ENCODE data around the gene MTHFD1L.

DNA sequence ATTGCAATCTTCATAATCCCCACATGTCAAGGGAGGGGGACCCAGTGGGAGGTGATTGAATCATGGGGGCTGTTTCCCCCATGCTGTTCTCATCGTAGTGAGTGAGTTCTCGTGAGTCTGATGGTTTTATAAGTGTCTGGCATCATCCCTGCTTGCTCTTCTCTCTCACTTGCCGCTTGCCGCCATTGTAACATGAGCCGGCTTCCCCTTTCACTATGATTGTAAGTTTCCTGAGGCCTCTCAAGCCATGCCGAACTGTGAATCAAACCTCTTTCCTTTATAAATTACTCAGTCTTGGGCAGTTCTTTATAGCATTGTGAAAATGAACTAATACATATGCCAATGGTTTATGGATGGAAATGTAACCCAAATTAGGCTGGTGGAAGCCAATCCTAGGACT, 264.8 kb downstream of the MTHFD1L start:
- TF ChIP-seq KDM1A (IDR thresholded peaks at IDR 0.05) = no peak
- TF ChIP-seq HCFC1 (IDR thresholded peaks at IDR 0.05; ENCODE audit: low read depth, low read length) = no peak
- TF ChIP-seq RBM25 (IDR thresholded peaks at IDR 0.05; ENCODE audit: low read depth, low read length, severe bottlenecking) = no peak
- no peak for TF ChIP-seq POLR2AphosphoS5 (IDR thresholded peaks at IDR 0.05; ENCODE audit: control insufficient read depth, insufficient read depth, low read depth, low read length)
- no peak for TF ChIP-seq ZNF146 (CRISPR knock-in tag; IDR thresholded peaks at IDR 0.05; ENCODE audit: unreplicated experiment)
- no peak for TF ChIP-seq SNRNP70 (optimal IDR thresholded peaks at IDR 0.05; ENCODE audit: low read depth, low read length)
- TF ChIP-seq, protein P1, sequence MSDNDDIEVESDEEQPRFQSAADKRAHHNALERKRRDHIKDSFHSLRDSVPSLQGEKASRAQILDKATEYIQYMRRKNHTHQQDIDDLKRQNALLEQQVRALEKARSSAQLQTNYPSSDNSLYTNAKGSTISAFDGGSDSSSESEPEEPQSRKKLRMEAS (CRISPR knock-in tag; IDR thresholded peaks at IDR 0.05) = no peak

Measured in K562 (cell line).